ENCODE measurements around the gene POU6F2.
"Not testable (repeated sequence)": the region's sequence is repeated elsewhere in the genome, so short reads cannot be mapped to it uniquely, and the experiment has no call there.

Gene POU6F2

DNA sequence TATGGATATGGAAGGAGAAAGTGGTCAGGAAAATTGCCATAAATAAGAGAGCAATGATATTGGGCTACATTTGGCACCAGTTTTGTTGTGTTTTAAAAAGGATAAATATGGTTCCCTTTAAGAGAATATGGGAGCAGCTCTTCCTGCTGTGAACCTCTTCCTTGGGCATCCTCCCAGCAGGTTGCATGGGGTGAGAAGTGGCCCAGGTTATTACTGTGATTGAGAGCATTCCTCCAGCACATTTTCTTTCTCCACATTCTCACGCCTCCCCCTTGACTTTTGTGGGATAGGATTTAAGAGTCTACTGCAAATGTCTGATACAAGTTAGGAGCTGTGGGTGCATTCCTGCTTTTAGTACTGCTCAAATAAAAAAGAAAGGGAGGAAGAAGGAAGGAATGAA, 214.8 kb downstream of the POU6F2 start:
- no peak overlapping the region for H3K27ac Mint-ChIP-seq
- H3K36me3 Mint-ChIP-seq: no peaks in the 10 kb centered on the region
- no peaks in the 10 kb centered on the region for H3K4me1 Mint-ChIP-seq (ENCODE audit: low read depth)
- no peaks in the 10 kb centered on the region for H3K9me3 Mint-ChIP-seq (ENCODE audit: low read depth)
- no peak overlapping the region for H3K4me3 Mint-ChIP-seq
- H3K27me3 Mint-ChIP-seq: peaks cover 8% of the 10 kb centered on the region

DNA sequence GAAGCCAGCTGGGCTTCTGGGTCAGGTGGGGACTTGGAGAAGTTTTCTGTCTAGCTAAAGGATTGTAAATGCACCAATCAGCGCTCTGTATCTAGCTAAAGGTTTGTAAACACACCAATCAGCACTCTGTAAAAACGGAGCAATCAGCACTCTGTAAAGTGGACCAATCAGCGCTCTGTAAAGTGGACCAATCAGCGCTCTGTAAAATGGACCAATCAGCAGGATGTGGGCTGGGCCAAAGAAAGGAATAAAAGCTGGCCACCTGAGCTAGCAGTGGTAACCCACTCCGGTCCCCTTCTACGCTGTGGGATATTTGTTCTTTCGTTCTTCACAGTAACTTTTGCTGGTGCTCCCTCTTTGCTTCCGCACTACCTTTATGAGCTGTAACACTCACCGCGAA, 216.7 kb downstream of the POU6F2 start:
- not testable (repeated sequence) for H3K4me1 Mint-ChIP-seq (ENCODE audit: low read depth); H3K9me3 Mint-ChIP-seq (ENCODE audit: low read depth); H3K36me3 Mint-ChIP-seq; H3K4me3 Mint-ChIP-seq; H3K27ac Mint-ChIP-seq; H3K27me3 Mint-ChIP-seq

DNA sequence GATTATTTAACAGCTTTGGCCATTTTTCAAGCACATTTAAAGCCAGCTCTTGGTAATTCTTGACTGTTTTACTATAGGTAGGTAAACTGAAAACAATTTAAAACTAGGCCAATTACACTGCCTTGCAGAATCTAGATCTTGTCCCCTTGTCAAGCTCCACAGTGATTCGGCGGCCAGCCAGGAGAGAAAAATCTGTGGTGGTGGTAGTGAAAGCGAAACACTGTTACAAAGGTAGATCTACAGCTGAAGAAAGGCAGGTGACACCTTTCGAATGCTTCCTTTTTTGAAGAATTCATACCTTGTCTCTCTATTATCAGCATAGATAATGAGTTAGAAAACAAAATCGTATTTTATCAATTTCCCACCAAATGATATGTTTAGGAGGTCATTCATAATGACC, 218.3 kb downstream of the POU6F2 start:
- no peaks in the 10 kb centered on the region for H3K36me3 Mint-ChIP-seq
- H3K4me3 Mint-ChIP-seq: no peak overlapping the region
- no peak overlapping the region for H3K27ac Mint-ChIP-seq
- H3K4me1 Mint-ChIP-seq (ENCODE audit: low read depth): no peaks in the 10 kb centered on the region
- no peaks in the 10 kb centered on the region for H3K9me3 Mint-ChIP-seq (ENCODE audit: low read depth)
- H3K27me3 Mint-ChIP-seq: peaks cover 2% of the 10 kb centered on the region

DNA sequence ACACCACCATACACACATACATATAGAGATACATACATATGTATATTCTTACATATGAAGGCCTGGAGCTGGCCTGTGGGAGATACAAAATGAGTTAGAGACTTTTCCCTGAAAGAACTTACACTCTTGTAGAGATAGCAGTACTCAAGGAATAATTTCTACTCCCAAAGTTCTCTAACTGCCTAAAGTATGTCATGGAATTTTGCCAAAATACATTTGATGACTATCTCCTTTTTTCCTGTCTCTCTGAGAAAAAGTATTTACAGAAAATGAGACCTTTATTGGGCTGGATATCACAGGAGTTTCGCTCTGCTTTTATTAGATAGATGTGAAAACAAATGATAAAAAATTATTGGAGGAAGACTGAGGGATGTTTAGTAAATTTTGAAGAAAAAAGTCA, 220.1 kb downstream of the POU6F2 start:
- Mint-ChIP-seq H3K27ac (no peak overlapping the region), H3K4me1 (ENCODE audit: low read depth) (no peaks in the 10 kb centered on the region), H3K9me3 (ENCODE audit: low read depth) (no peaks in the 10 kb centered on the region), H3K27me3 (no peaks in the 10 kb centered on the region), H3K4me3 (no peak overlapping the region), H3K36me3 (no peaks in the 10 kb centered on the region)

DNA sequence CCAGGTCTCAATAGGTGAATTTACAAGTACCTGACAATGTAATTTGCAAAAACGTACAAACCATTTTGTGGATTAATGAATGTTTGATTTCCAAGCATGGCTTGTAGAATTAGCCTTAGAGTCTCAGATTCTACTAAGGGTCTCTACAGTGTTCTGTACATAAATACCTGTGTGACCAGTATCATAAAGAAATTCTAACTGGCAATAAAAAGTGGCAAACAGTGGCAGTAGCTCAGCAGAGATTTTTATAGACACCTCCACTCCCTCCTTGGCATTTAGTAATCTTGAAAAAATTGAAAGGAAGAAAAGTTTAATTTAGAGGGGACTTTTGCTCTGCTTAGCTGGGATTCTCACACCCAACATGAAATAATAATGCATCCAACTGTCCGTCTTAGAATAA, 220.8 kb downstream of the POU6F2 start:
- Mint-ChIP-seq H3K4me3 (no peak overlapping the region), H3K9me3 (ENCODE audit: low read depth) (no peaks in the 10 kb centered on the region), H3K4me1 (ENCODE audit: low read depth) (no peaks in the 10 kb centered on the region), H3K27me3 (no peaks in the 10 kb centered on the region), H3K36me3 (no peaks in the 10 kb centered on the region), H3K27ac (no peak overlapping the region)

DNA sequence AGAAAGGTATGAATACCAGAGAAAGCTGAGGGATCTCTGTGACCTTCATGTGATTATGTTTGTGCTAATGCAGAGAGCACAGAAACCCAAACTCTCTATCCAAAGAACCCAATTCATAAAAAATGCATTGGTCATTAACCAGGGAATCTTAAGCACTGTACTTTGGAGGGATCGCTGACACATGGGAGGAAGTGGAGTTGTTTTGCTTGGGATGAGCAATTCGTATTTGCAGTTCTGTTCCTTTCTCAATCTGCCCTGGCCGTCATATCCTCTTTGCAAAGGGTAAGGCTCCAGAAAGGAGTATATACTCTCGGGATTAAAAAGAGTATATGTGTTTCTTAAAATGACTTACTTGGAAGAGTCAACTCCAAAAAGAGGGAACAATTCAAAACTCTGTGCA, 221.3 kb downstream of the POU6F2 start:
- H3K9me3 Mint-ChIP-seq (ENCODE audit: low read depth): no peaks in the 10 kb centered on the region
- H3K27ac Mint-ChIP-seq: no peak overlapping the region
- no peaks in the 10 kb centered on the region for H3K36me3 Mint-ChIP-seq
- no peaks in the 10 kb centered on the region for H3K27me3 Mint-ChIP-seq
- H3K4me1 Mint-ChIP-seq (ENCODE audit: low read depth): no peaks in the 10 kb centered on the region
- H3K4me3 Mint-ChIP-seq: no peak overlapping the region

DNA sequence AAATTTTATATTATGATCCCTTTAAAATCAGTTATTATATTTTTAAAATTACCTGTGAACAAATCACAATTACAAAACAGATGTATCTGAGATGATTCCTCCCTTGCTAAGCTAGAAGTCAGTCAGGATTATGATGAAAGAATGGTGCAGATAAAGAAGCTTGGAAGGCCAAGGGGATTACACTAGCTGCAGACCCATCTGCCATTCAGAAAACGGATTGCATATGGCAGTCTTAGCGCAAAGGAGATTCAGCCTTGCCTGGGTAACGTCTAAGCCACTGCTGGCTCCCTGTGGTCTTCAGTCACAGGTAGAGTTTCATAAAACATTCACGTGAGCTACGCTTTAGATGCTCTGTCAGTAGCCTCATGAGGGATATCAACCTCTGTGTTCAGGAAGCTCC, 222.2 kb downstream of the POU6F2 start:
- H3K4me3 Mint-ChIP-seq: no peak overlapping the region
- H3K9me3 Mint-ChIP-seq (ENCODE audit: low read depth): no peaks in the 10 kb centered on the region
- H3K4me1 Mint-ChIP-seq (ENCODE audit: low read depth): no peaks in the 10 kb centered on the region
- H3K27ac Mint-ChIP-seq: no peak overlapping the region
- no peaks in the 10 kb centered on the region for H3K36me3 Mint-ChIP-seq
- H3K27me3 Mint-ChIP-seq: no peaks in the 10 kb centered on the region

DNA sequence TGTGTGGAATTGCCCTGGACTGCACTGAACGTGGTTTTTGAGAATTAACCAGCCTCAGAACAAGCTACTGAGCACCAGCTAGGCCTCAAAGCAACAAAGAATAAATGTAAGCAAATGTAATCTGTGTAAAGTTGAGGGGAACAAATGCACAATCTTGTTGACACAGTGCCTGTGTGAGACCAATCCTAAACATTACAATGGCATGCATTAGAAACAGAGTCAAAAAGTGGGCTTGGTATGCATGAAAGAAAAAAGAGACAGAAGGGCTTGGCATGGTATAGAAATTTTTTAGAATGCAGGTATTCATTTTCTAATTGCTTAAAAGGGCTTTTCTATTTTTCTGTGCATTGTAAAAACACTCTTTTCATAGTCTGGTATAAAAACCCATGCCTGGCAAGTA, 224.3 kb downstream of the POU6F2 start:
- H3K4me1 Mint-ChIP-seq (ENCODE audit: low read depth): no peaks in the 10 kb centered on the region
- no peaks in the 10 kb centered on the region for H3K27me3 Mint-ChIP-seq
- no peaks in the 10 kb centered on the region for H3K9me3 Mint-ChIP-seq (ENCODE audit: low read depth)
- no peaks in the 10 kb centered on the region for H3K36me3 Mint-ChIP-seq
- no peak overlapping the region for H3K4me3 Mint-ChIP-seq
- H3K27ac Mint-ChIP-seq: no peak overlapping the region

DNA sequence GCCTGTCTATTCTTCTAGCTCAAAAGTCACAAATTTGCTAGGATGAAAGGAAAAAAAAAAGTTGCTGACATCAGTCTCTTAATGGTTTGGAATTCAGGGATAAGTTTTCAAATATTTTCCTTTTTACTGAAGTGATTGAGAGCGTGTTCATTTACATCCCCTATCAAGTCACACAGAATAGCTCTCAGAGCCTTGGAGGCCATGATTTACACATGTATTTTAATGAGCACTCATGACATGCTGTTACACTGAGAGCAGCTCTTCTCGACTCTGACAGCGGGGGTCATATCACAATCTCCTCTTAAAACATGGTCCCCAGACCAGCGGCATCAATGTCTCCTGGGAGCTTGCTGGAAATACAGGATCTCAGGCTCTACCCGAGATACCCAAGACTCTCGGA, 232.7 kb downstream of the POU6F2 start:
- H3K9me3 Mint-ChIP-seq (ENCODE audit: low read depth): no peaks in the 10 kb centered on the region
- H3K27me3 Mint-ChIP-seq: no peaks in the 10 kb centered on the region
- H3K36me3 Mint-ChIP-seq: no peaks in the 10 kb centered on the region
- no peaks in the 10 kb centered on the region for H3K4me1 Mint-ChIP-seq (ENCODE audit: low read depth)
- H3K27ac Mint-ChIP-seq: no peak overlapping the region
- no peak overlapping the region for H3K4me3 Mint-ChIP-seq

DNA sequence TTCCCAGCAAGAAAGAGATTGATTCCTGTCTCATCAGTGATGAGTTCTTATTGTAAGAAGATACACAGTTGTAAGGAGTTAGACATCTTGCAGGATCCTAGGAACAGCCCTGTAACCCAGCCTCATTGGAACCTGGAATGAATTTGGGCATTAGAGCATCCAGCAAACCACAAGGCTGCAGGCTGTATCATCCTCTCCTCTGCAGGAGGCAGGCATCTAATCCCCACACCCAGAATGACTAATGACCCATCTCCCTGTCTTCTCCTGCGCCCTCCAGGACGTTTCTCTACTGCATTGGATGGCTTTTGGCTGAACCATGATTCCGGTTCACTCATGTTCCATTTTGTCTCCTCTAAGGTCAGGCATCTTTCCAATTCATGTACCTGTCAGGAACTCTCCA, 233.9 kb downstream of the POU6F2 start:
- H3K9me3 Mint-ChIP-seq (ENCODE audit: low read depth): no peaks in the 10 kb centered on the region
- H3K4me3 Mint-ChIP-seq: no peak overlapping the region
- H3K27me3 Mint-ChIP-seq: no peaks in the 10 kb centered on the region
- H3K36me3 Mint-ChIP-seq: no peaks in the 10 kb centered on the region
- no peaks in the 10 kb centered on the region for H3K4me1 Mint-ChIP-seq (ENCODE audit: low read depth)
- no peak overlapping the region for H3K27ac Mint-ChIP-seq

DNA sequence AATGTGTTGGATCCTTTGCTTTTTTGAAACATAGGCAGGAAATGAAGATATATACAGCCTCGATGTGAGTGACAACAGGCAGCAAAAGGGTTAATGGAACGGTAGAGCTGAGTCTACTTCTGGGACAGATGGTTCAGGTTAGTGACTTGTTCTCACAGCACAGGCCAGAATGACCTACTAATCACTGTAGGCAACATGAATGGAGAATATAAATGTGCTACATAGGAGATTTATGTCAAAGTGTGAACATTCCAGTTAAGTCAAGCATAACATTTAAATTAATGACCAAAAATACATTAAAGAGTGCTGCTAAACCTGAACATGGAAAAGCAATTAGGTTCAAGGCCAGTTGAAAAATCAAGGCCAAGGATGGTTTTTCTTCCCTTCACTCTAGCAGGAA, 235.2 kb downstream of the POU6F2 start:
- Mint-ChIP-seq H3K27ac (no peak overlapping the region), H3K36me3 (no peaks in the 10 kb centered on the region), H3K4me3 (no peak overlapping the region), H3K9me3 (ENCODE audit: low read depth) (no peaks in the 10 kb centered on the region), H3K4me1 (ENCODE audit: low read depth) (no peaks in the 10 kb centered on the region), H3K27me3 (no peaks in the 10 kb centered on the region)

DNA sequence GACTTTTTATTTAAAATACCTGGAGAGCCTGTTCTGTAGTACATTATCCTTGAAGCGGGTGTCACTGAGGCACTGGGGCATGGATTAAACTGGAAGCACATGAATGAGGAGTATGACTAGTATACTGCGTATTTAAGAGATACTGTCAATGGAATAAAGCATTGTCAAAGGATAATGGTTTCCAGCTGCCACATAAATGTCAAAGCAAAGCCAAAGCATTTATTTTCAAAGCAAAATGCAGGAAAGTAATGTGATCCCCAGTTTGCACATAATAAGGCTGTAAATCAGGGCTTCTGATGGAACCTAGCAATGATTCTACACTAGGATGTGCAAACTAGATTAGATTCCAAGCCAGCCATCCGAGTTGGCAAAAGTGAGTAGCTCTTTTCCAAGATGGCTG, 240.1 kb downstream of the POU6F2 start:
- Mint-ChIP-seq H3K36me3 (no peaks in the 10 kb centered on the region), H3K4me1 (ENCODE audit: low read depth) (no peaks in the 10 kb centered on the region), H3K9me3 (ENCODE audit: low read depth) (no peaks in the 10 kb centered on the region), H3K27ac (no peak overlapping the region), H3K4me3 (no peak overlapping the region), H3K27me3 (no peaks in the 10 kb centered on the region)

DNA sequence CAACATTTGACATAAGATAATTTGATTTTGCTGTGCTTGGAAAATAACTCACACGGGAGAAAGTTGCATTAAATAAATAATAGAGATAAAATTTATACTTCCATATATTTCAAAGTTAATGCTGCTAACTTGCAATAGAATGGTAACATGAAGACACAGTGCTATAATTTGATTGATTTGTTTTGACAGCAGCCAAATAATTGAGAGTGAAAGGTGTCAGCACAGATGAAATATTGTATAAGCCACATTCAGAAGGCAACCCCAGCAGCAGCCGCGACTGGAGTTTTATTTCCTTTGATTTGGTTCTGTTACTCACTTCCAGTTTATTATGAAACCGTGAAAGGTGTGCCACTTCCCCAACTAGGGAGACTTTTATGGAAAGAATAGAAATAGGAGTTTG, 242.2 kb downstream of the POU6F2 start:
- Mint-ChIP-seq H3K4me1 (ENCODE audit: low read depth) (no peaks in the 10 kb centered on the region), H3K36me3 (no peaks in the 10 kb centered on the region), H3K4me3 (no peak overlapping the region), H3K27me3 (no peaks in the 10 kb centered on the region), H3K9me3 (ENCODE audit: low read depth) (no peaks in the 10 kb centered on the region), H3K27ac (no peak overlapping the region)

DNA sequence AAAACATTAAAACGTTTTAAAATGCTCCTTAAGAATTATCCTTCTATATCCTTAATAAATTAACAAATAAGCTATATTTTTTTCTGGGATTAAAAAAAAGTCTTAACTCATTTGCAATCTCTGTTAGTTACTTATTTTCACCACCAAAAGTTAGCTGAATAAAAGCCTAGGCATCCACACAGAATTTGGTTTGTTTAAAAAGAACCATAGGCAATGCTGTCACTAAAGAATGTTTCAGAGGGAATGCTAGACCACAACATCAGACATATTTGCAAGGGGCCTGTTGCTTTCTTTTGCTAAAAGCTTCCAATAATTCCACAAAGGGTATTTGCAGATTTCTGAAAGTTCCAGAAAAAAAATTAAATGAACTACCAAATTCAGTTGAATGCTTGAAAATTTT, 244.2 kb downstream of the POU6F2 start:
- Mint-ChIP-seq H3K9me3 (ENCODE audit: low read depth) (no peaks in the 10 kb centered on the region), H3K4me3 (no peak overlapping the region), H3K27me3 (no peaks in the 10 kb centered on the region), H3K27ac (no peak overlapping the region), H3K36me3 (no peaks in the 10 kb centered on the region), H3K4me1 (ENCODE audit: low read depth) (no peaks in the 10 kb centered on the region)

DNA sequence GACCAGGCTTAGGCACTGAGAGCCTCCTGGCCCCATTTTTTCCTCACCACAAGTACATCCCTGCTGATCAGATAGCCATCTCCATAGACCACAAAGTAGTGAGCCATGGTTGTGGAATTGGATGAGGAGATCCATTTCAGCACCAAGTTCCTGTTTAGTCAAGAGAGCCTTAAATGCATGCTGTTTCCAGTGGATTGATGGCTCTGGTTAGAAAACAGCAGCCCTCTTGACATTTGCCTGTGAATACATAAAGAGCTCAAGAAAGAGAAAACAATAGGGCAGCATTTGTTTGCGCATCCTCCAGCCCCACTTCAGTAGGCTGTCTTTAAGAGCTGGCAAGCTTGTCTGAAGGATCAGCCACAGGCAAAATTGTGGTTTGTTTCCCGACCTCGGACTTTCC, 251.2 kb downstream of the POU6F2 start:
- Mint-ChIP-seq H3K27ac (no peak overlapping the region), H3K27me3 (peaks cover 2% of the 10 kb centered on the region), H3K4me3 (no peak overlapping the region), H3K4me1 (ENCODE audit: low read depth) (no peaks in the 10 kb centered on the region), H3K9me3 (ENCODE audit: low read depth) (no peaks in the 10 kb centered on the region), H3K36me3 (no peaks in the 10 kb centered on the region)

DNA sequence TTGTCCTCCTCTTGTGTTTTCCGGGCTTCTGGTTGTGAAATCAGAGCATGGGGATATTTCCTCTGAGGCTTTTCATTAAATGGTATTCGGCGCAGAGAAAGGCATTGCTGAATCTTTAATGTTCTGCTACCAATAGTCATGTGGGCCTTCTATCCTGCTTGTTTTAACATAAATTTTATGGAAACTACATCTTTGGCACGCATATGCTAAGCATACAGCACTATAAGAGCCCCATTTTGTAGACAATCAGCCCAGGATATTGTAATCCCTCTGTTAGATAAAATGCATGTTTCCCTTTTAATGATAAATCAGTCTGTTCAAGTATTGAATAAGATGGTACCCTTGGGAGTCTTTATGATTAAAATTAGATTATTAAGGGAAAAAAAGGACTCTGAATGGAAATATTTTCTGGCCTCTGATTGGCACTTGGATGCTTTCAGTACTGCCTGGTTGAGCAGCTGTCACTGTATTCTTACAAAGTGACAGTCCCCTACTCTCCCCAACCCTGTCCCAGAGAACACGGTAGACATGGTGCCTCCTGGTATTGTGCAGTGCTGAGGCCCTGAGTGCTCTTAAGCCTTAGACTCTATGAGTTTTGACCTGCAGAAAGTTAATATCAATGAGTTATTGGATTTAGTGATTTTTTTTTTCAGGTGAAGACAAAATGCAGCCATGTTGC, 256.3 kb downstream of the POU6F2 start:
- Mint-ChIP-seq H3K4me3 (no peak overlapping the region), H3K4me1 (ENCODE audit: low read depth) (no peaks in the 10 kb centered on the region), H3K36me3 (no peaks in the 10 kb centered on the region), H3K27ac (no peak overlapping the region), H3K27me3 (peaks cover 5% of the 10 kb centered on the region), H3K9me3 (ENCODE audit: low read depth) (no peaks in the 10 kb centered on the region)
